Stimulated activated naive CD4-positive, alpha-beta T cell (primary cell): ENCODE results near the gene SPIRE1.

ENCODE experiments used
- DNase-seq, 6 experiments: peaks; one replicate each; lab custom pipeline; 2025; lab: John Stamatoyannopoulos, UW

SPIRE1 gene

DNA sequence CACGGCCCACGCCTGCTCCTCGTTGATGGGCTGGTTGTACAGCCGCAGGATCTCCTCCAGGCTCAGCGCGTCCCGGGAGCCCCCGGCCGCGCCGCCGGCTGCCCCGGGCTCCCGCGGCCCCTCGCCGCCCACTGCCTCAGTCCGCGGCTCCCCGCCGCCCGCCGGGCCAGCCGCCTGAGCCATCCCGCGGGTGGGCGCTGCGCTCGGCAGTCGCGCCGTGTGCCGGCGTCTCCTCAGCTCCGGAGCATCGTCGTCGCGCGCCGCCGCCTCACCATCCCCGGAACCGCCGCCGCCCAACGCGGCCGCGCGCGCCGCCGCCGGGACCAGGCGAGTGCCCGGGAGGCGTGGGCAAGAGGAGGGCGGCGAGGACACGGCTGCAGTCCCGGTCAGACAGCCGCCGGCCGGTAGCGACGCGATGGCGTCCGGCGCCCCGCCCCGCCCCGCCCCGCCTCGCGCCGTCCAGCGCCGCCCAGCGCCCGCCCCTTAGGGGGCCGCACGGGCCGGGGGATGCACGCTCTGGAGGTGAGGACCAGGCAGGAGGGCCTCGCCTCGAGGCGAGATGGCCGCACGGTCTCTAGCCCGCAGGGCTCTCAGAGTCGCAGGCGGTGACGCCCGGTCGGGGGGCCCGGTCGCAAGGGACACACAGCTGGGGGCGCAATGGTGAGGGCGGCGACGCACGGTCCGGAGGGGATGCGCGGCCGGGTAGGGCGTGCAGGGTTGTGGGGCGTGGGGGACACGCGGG, at the start of gene SPIRE1:
Gene SPIRE1, minus strand, starts transcription at position 424 of the 742 bp plus-strand sequence. Its CDS starts 241 bp downstream, at position 183.
- peak in 4 of 6 experiments; percentile 16 to 36 (median 31) for DNase-seq

DNA sequence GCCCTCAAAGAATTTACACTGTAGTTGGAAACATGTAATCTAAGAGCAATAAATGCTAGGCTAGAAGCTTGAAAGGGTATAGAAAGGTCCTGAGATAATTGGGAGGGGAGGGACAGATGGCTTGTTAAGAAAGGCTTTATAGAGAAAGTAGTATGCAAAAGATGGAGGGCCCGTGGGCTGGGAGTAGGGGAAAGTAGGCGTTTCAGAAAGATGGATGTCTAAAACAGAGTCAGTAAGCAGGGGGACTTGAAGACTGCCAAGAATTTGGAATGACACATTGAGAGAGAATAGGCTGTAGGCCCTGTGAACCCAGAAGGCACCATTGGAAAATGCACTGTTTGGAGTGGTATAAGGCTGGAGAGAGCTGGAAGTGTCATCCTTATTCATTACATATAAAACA, 45.8 kb upstream of the SPIRE1 start:
- no peak for DNase-seq

DNA sequence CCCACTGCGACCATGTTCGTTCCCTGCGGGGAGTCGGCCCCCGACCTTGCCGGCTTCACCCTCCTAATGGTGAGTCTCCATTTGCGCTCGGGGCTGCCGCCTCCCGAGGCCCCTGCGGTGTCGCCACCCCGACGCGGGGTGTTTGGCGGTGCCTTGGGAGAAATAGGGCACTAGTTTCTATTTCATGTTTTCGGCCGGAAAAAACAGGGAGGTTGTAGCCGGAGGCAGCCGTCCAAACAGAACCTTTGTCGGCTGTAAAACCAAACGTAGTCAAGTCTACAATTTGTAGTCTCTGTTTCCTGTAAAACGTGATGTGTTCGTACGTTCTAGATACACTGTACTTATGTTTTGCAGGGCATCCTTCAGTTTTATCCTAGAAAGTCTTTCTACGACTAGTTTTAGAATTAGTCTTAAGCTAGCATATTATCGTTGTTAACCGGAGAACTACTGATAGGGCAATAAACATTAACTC, 45.2 kb upstream of the SPIRE1 start:
- no peak for DNase-seq

DNA sequence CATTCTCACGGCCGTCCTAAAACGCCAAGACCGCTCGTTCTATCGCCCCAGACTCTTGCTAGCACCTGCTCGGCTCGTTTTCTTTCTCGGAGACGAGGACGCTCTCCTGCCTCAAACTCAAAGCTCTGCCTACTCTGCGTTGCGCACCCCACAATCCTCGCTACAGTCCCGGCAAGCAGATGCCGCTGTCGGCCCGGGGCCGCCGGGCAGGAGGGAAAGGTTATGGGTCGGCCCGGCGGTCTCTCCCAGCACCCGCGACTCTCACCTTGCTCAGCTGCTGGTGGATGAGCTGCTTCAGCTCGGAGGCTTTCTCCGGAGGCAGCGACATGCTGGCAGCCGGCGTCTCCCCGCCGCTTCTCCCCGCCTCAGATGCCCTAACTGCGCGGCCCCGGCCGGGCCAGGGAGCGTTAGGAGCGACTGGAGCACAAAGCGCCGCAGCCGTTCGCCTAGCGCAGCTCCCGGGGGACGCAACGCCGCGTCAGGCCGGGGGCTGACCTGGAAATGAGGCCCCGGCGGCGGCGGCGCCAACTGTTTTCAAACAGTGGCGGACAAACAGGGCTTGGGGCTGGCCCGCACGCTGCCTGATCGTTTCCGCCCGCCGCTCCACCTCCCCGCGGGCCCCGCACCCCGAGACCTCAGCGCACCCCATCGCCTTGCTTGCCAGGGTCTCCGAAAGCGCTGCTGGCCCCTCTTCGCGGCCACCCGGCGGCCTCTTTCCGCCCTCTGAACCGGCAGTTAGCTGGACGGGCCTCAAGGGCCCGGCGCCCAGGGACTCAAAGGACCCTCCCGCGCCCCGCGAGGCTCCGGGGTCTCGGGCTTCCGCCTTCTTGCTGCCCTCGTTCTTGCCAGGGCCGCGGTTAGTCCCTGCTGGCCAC, 44.6 kb upstream of the SPIRE1 start, which contains the start of the genes CEP76 and PSMG2:
Gene CEP76, minus strand, starts transcription at position 503 of the 875 bp plus-strand sequence. Its CDS starts 175 bp downstream, at position 328.
Gene PSMG2, plus strand, starts transcription at position 822 of the 875 bp plus-strand sequence. CDS start 66 bp downstream, outside the sequence.
- peak; percentile 67 to 95 (median 84) for DNase-seq

DNA sequence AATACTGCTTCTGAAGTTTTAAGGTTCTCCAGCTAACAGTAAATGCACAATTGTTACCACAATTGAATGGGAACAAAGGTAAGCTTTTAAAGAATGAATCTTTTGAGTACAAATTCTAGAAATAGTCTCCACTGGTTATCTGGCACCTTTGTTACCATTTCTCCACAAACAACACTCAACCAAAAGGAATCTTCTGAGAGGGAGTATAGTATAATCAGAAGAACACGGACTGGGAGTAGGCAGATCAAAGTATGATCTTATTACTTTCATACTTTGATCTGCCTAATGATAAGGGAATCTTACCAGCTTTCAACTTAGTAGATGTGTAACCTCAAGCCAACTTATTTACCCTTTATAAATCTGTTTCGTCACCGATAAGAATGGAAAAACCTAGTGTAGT, 43.3 kb upstream of the SPIRE1 start:
- DNase-seq = no peak

DNA sequence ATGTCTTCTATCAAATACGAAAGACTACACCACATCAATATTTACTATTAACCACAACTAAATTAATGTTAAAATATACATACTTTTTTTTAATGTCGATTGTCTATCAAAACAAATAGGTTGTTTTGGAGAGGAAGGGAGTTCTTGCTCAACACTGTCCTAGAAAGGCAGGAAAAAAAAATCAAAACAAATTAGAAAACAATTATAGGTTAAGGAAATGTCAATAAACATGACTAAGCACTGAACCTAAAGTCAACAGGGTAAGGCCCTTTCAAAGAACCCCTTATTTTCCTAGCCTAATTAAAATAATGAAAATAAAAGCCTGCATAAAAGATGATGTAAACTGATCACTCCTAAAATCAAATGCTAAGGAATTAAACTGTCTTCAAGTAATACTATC, 41.8 kb upstream of the SPIRE1 start:
- no peak for DNase-seq

DNA sequence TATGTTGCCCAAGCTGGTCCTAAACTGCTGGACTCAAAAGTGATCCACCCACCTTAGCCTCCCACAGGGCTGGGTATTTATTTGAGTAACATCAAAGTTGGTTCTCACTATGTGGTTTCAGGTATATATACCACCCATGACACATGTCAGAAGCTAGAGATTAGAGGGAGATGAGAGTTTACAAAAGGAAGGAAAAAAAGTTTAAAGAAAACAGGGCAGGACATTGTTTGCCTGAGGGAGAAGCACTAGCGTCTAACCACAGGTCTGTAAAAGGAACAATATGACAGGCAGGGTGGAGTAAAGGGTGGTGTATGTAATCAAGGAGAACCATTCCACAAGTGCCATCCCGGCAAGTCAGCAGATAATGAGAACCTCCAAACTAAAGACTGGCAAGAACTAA, 36.1 kb upstream of the SPIRE1 start:
- DNase-seq = no peak

DNA sequence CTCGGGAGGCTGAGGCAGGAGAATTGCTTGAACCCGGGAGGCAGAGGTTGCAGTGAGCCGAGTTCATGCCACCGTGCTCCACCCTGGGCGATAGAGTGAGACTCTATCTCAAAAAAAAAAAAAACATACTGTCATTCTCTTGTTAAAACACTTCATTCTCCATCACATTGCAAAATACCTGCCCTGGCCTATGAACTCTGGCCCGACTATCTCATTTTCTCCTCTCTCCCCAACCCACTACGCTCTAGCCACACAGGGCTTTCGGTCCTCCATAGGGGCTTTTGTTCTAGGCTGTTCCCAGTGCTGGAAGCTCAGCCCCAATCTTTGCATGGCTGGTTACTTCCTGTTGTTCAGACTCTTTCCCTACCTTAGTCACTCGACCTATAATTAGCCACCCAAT, 34.3 kb upstream of the SPIRE1 start:
- no peak for DNase-seq

DNA sequence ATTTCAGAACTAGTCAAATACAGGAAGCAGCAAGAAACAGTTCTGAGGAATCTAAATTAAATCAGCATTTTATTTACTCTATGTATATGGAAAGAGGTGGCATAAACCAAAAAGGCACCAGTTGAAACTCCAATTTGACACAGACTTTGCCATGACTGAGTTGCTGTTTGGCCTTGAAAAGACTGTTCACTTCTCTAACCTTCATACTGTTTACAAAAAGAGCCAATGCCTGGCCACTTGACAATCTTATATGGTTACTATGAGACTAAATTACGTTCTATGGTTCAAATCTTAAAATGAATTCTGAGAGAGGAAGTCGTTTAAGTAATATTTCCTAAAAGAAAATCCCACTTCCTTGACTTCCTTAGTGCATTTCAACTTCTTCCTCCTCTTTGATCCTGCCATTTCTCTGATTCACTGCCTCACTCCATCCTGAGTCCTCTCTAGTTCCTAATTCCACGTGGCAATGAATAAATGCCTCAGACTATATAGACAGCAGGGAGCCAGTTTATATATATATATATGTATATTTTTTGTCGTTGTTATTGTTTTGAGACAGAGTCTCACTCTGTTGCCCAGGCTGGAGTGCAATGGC, 31.4 kb upstream of the SPIRE1 start:
- DNase-seq = no peak

DNA sequence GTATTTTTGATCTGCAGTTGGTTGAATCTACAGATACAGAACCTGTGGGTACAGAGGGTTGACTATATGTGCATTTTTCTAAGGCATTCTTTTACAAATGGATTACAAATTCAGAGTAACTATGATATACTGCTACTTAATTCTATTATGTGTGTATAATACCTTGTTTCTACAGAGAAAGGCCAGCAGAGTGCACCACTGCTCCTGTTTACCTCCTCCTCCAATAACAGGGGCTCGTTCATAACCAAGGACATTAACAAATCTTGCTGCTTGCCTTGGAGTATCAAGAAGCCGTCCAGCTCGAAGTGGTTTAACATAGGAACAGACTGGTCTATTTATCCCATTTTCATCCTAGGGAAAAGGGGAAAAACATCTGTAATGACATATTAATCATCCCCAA, 28.2 kb upstream of the SPIRE1 start:
- DNase-seq = no peak

DNA sequence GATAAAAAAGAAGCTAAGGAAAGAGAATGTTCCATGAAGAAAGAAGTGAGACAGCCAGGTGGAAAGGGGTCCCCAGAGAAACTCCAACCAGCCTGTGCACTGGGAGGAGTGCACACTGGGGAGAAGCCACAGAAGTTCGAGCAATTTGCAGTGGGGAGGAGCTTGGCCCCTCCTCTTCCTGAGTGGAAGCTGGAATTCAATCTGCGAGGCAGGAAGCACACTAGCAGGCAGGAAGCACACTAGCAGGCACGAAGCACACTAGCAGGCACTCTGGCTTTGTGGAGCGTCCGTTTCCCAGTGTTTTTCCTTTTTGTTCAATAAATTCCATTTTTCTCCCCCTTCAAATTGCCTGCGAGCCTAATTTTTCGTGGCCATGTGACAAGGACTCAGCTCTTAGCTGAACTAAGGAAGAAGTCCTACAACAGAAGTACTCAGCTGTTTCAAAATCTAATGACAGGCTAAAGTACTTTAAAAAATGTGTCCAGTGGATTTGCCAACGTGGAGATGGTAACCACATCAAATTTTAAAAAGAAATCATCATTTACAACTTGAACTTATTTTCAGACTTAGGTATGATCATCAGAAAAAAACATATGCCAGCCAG, 21.4 kb upstream of the SPIRE1 start:
- DNase-seq = no peak

DNA sequence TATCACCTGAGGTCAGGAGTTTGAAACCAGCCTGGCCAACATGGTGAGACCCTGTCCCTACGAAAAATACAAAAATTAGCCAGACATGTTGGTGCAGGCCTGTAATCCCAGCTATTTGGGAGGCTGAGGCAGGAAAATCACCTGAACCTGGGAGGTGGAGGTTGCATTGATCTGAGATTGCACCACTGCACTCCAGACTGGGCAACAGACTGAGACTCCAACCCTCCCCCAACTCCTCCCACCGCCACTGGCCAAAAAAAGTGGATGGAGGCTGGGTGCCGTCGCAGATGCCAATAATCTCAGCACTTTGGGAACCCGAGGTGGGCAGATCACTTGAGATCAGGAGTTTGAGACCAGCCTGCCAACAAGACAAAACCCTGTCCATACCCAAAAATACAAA, 10.1 kb upstream of the SPIRE1 start:
- no peak for DNase-seq

DNA sequence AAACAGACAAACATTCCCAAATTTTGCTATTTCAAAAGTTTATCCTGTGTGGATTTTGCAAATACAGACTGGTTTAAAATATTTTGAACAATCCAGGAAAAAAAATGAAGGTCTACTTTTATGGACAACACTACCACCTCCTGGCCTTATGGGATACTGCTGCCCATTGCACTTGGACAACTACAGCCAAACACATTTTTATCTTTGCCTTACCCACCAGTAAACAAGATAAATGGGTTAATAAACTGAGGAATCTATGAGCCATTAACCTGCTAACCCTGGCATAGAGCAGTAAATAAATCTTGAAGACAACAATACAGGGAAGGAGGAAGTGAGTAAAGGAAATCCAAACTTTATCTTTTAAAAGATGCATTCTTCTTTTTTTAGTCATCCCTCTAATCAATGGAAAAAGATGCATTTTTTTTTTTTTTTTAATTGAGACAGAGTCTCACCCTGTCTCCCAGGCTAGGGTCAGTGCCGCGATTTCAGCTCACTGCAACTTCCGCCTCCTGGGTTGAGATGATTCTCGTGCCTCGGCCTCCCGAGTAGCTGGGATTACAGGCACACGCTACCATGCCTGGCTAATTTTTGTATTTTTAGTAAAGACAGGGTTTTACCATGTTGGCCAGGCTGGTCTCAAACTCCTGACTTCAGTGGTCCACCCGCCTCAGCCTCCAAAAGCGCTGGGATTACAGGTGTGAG, 2.1 kb upstream of the SPIRE1 start:
- DNase-seq = peak in 3 of 6 experiments; percentile 18 to 53 (median 39)

DNA sequence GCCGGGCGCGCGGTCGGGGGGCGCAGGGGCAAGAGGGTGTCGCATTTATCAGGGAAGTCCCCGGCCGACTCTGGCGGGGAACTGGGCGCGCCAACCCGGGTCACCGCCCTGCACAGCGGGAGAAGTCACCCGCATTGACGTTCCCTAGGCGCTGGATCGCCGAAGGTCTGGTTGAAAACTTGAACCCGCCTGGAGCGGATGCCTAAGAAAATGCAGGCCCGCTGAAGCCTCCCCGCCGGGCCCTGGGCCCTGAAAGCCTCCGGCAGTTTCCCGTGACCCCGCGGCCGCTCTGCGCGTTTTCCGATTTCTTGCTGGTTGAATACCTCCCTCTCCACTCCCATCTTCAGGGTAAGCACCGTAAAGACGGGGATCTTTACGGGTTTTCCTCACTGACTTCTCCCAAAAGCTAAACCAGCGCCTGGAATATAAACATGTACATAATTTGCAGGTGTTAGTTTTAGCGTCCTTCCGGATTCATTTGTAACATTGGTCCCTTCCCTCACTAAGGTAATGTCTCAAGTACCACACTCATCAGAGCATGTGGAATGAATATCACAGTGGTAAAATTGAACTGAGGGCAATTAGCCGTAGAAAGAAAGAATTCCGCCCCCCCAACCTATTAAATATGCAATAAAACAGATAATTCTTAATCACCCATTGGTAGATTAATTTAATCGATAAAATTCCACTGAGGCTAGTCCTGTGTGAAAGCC, 675 bp upstream of the SPIRE1 start:
- peak in 2 of 6 experiments; percentile 33 to 40 for DNase-seq

DNA sequence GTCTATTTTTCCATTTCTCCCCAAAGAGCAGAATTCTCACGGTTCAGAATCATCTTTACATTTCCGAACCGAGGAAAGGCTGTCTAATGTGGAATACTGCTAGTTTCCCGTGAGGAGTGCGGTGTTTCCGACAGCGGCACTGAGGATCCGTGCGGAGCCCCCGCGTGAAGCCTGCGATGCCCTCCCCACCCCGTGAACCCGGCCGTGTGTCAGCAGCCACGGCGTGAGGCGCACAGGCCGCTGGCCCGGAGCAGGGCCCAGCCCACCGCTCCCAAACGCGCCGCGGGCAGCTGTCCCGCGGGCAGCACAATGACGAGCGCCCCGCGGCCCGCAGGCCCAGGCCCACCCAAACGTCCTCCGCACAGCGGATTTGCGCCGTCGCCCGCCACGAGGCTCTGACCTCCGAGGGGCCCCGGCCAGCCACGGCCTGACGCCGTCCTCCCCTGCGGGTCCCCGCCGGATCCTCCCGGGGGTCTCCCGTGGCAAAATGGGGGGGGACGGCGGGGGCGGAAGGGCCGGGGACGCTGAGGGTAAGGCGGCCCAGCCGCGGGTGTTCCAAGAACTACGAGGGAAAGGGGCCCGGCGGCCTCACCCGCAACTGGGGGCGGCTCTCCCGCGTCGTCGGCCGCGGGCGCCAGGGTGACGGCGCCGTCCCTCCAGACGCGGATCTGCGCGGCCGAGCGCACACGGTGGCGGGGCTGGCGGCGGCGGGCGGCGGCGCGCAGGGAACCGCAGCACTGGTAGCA, 796 bp downstream of the SPIRE1 start:
- peak in 2 of 6 experiments; percentile 15 to 20 for DNase-seq

DNA sequence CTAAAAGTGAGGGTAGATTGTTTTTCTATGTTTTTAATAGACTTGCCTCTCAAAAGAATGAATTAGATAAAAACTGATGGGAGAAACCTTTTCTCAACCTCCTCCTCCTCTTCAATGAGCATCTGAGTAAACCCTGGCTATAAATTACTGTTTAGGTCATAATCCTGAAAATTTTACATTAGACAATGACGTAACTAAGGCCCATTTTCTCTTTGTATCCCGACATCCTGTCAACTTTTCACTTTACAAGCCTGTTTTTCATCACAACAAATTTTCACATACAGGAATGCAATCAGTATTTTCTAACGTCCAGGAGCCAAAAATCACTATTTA, 1.3 kb downstream of the SPIRE1 start:
- DNase-seq = peak in 1 of 6 experiments; percentile 3

DNA sequence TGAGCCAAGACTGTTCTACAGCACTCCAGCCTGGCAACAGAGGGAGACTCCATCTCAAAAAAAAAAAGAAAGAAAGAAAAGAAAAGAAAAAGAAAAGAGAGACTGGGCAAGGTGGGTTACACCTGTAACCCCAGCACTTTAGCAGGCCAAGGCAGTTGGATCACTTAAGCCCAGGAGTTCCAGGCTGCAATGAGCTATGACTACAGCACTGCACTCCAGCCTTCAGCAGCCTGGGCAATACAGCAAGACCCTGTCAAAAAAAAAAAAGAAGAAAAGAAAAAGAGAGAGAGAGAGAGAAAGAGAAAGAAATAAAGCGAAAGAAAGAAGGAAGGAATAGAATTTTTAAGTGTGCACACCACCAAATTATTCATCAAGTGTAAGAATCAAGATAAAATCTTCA, 2.9 kb downstream of the SPIRE1 start:
- no peak for DNase-seq

DNA sequence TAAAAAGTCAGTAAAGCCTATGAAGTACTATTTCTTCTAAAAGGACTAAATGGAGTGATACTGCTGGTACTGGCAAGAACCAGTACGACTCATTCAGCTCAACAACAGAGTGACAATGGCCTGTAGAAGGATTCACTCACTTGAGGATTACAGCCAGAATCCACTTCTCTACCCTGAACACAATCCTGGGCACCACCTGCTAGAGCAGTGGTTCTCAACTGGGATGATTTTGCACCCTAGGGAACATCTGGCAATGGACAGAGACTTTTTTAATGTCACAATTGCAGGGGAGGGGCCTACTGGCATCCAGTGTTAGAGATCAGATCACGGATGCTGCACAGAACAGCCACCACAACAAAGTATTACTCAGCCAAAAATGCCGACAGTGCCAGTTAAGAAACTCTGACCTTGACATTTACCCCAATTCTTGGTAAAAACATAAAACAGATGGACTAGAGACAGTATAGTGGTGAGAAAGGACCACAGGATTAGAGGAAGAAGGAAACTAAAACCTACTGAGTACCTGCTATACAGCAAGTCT, 5.0 kb downstream of the SPIRE1 start:
- DNase-seq = no peak

DNA sequence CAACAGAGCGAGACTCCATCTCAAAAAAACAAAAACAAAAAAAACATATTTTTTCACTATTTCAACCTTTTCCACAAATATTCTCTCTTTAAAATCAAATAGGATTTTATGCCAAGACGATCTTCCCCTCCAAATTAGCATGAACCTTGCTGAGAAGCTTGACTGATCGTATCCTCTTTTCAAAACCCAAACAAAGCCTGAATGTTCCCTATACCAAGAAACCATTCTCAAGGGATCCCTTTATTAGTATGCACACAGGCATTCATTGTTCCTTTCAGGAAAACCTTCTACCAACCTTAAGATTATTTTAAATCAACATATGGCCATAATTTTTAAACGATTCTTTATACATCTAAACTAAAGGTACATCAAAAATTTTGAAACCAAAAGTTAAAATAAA, 6.3 kb downstream of the SPIRE1 start:
- no peak for DNase-seq

DNA sequence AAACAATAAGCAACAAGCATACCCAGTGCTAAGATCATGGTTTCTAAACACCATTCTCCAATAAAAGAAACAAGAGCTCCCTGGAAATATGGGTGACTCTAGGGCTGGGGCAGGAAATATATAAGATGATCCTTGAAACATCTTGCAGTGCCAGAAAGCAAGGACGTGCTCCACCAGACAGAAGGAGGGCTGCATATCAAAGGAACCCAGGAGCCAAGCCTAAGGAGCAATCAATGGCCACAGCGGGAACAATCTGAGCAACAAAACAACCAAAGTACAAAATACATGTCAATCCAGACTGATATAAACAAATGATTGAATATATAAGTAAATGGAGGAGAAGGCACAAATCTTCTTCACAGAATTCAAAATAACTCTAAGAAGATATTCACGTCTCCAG, 10.1 kb downstream of the SPIRE1 start:
- DNase-seq = no peak
